Measurements from ENCODE around the gene SLC2A3.
"Not testable (repeated sequence)": the region's sequence is repeated elsewhere in the genome, so short reads cannot be mapped to it uniquely, and the experiment has no call there.

The SLC2A3 gene

GRCh38 chr12:7950230-7950943, 14.4 kb upstream of the SLC2A3 start:
- peak in 1 of 3 donors; percentile 20 for DNase-seq

- DNase-seq: peak; percentile 57 to 72 (median 66)
Measured at GRCh38 chr12:7948589-7949260, 12.7 kb upstream of the SLC2A3 start.

GRCh38 chr12:7947011-7947410, 11.0 kb upstream of the SLC2A3 start:
- no peak for DNase-seq

GRCh38 chr12:7944760-7945159, 8.8 kb upstream of the SLC2A3 start:
- DNase-seq: not testable (repeated sequence)

- no peak for DNase-seq
Measured at GRCh38 chr12:7940906-7941305, 4.9 kb upstream of the SLC2A3 start.

- peak; percentile 13 to 47 (median 34) for DNase-seq
Measured at GRCh38 chr12:7937833-7938506, 2.0 kb upstream of the SLC2A3 start.

- DNase-seq: no peak
Measured at GRCh38 chr12:7934889-7935492, 996 bp downstream of the SLC2A3 start.

GRCh38 chr12:7934091-7934888, 1.7 kb downstream of the SLC2A3 start:
- peak; percentile 13 to 40 (median 13) for DNase-seq

GRCh38 chr12:7933255-7933726, 2.7 kb downstream of the SLC2A3 start:
- peak; percentile 91 to 94 (median 93) for DNase-seq

- DNase-seq: not testable (repeated sequence)
Measured at GRCh38 chr12:7932599-7933240, 3.3 kb downstream of the SLC2A3 start.

- DNase-seq: no peak
Measured at GRCh38 chr12:7929083-7929792, 6.7 kb downstream of the SLC2A3 start.

- no peak for DNase-seq
Measured at GRCh38 chr12:7927470-7927869, 8.5 kb downstream of the SLC2A3 start.

- DNase-seq: not testable (repeated sequence)
Measured at GRCh38 chr12:7926068-7926666, 9.8 kb downstream of the SLC2A3 start.

- DNase-seq: no peak
Measured at GRCh38 chr12:7923241-7924236, 12.4 kb downstream of the SLC2A3 start.

- DNase-seq: not testable (repeated sequence)
Measured at GRCh38 chr12:7921181-7921580, 14.8 kb downstream of the SLC2A3 start.

GRCh38 chr12:7918268-7918590, 17.8 kb downstream of the SLC2A3 start:
- DNase-seq: not testable (repeated sequence)

- DNase-seq: no peak
Measured at GRCh38 chr12:7917392-7918267, 18.4 kb downstream of the SLC2A3 start.

- no peak for DNase-seq
Measured at GRCh38 chr12:7916936-7917335, 19.1 kb downstream of the SLC2A3 start.

Measured in suppressor macrophage treated with lipopolysaccharide for 1 hour (primary cell).